Stimulated activated CD8-positive, alpha-beta memory T cell treated with anti-CD3 and anti-CD28 coated beads, Interleukin-15, amount 100 ng/mL, for 48 hours (primary cell): ENCODE data around the gene DMXL2.
"Not testable (repeated sequence)": the region's sequence is repeated elsewhere in the genome, so short reads cannot be mapped to it uniquely, and the experiment has no call there.

Experiments used
- DNase-seq, 2 donors: peaks; one replicate each; pipeline ENCODE4 v3.0.0-alpha.2; 2020; ENCODE audit warnings: low read depth in 2 of 2

DMXL2 gene

GRCh38 chr15:51492528-51492927, 130.0 kb downstream of the DMXL2 start:
- no peak for DNase-seq

GRCh38 chr15:51491941-51492340, 130.6 kb downstream of the DMXL2 start:
- DNase-seq, result no peak

GRCh38 chr15:51484781-51485180, 137.8 kb downstream of the DMXL2 start:
- no peak for DNase-seq

GRCh38 chr15:51483985-51484384, 138.6 kb downstream of the DMXL2 start:
- no peak for DNase-seq

GRCh38 chr15:51483520-51483919, 139.1 kb downstream of the DMXL2 start:
- DNase-seq, result no peak

- no peak for DNase-seq
Observed at GRCh38 chr15:51475736-51476135, 146.8 kb downstream of the DMXL2 start.

- no peak for DNase-seq
Observed at GRCh38 chr15:51470512-51470911, 152.1 kb downstream of the DMXL2 start.

- no peak for DNase-seq
Observed at GRCh38 chr15:51460796-51461195, 161.8 kb downstream of the DMXL2 start.

GRCh38 chr15:51450001-51450400, 172.6 kb downstream of the DMXL2 start:
- no peak for DNase-seq

- no peak for DNase-seq
Observed at GRCh38 chr15:51448622-51449399, 173.8 kb downstream of the DMXL2 start.

GRCh38 chr15:51447855-51448621, 174.5 kb downstream of the DMXL2 start:
- DNase-seq, result no peak

GRCh38 chr15:51446029-51446744, 176.4 kb downstream of the DMXL2 start:
- not testable (repeated sequence) for DNase-seq

- DNase-seq, result no peak
Observed at GRCh38 chr15:51444807-51445206, 177.8 kb downstream of the DMXL2 start.

- no peak for DNase-seq
Observed at GRCh38 chr15:51444112-51444511, 178.5 kb downstream of the DMXL2 start.

- no peak for DNase-seq
Observed at GRCh38 chr15:51443282-51443914, 179.2 kb downstream of the DMXL2 start.

GRCh38 chr15:51438526-51438925, 184.0 kb downstream of the DMXL2 start:
- DNase-seq, result no peak

- no peak for DNase-seq
Observed at GRCh38 chr15:51425517-51426040, 197.0 kb downstream of the DMXL2 start.

GRCh38 chr15:51424780-51425179, 197.8 kb downstream of the DMXL2 start:
- no peak for DNase-seq

- DNase-seq, result not testable (repeated sequence)
Observed at GRCh38 chr15:51423040-51423439, 199.5 kb downstream of the DMXL2 start.

GRCh38 chr15:51416129-51416528, 206.4 kb downstream of the DMXL2 start:
- no peak for DNase-seq

GRCh38 chr15:51414256-51414860, 208.2 kb downstream of the DMXL2 start:
- no peak for DNase-seq
